ENCODE results near the gene NELFB.
A peak's percentile ranks its signal among the peaks of the same experiment; 100 is the strongest.

Gene NELFB

GRCh38 chr9:137254624-137255447 is at the start of gene NELFB:
Gene NELFB, plus strand, starts transcription at chr9:137255327.
- Mint-ChIP-seq H3K27me3 (no peaks in the 10 kb centered on the region), H3K4me3 (peak within 1 kb of the TSS; percentile 87), H3K36me3 (ENCODE audit: insufficient read depth) (peaks cover 27% of the 10 kb centered on the region), H3K9me3 (no peaks in the 10 kb centered on the region), H3K4me1 (peaks cover 15% of the 10 kb centered on the region), H3K27ac (ENCODE audit: low read depth) (peak within 1 kb of the TSS; percentile 59)
- peak; percentile 86 for ATAC-seq (replicated peaks; ENCODE audit: extremely low read depth, poor library complexity, severe bottlenecking)
- DNase-seq (ENCODE audit: low spot score in 2 of 2) = peak; percentile 90 to 96

DNA sequence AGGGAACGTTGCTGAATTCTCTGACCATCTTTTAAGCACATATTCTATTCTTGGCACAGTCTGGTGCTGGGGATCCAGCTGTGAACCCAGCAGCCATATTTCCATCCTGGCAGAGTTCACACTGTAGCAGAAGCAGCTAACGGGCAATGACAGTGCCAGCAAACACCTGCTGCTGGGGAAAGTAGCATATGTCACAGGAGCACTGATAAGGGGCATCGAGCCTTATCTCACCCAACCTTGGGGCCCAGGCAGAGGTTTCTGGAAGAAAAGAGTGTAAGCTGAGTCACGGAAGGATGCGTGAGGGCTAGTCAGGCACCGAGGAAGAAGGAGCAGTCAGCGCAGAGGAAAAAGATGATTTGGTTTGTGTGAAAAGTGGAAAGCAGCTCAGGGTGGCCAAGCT is 48.5 kb upstream of the NELFB start:
- no peaks in the 10 kb centered on the region for H3K9me3 Mint-ChIP-seq

GRCh38 chr9:137211532-137211931 is 43.6 kb upstream of the NELFB start:
- no peak for ATAC-seq (replicated peaks; ENCODE audit: extremely low read depth, poor library complexity, severe bottlenecking)
- H3K36me3 Mint-ChIP-seq (ENCODE audit: insufficient read depth) = peaks cover 11% of the 10 kb centered on the region
- no peak overlapping the region for H3K27ac Mint-ChIP-seq (ENCODE audit: low read depth)
- DNase-seq (ENCODE audit: low spot score in 2 of 2) = no peak
- no peak overlapping the region for H3K4me3 Mint-ChIP-seq
- no peaks in the 10 kb centered on the region for H3K27me3 Mint-ChIP-seq
- no peaks in the 10 kb centered on the region for H3K9me3 Mint-ChIP-seq
- H3K4me1 Mint-ChIP-seq = peaks cover 19% of the 10 kb centered on the region

More for the DNA sequence above, 48.5 kb upstream of the NELFB start:
- Mint-ChIP-seq H3K4me1 (peaks cover 50% of the 10 kb centered on the region), H3K4me3 (peak overlapping the region; percentile 90), H3K36me3 (ENCODE audit: insufficient read depth) (peaks cover 18% of the 10 kb centered on the region), H3K27me3 (no peaks in the 10 kb centered on the region), H3K27ac (ENCODE audit: low read depth) (peak overlapping the region; percentile 94)
- ATAC-seq (replicated peaks; ENCODE audit: extremely low read depth, poor library complexity, severe bottlenecking) (no peak), DNase-seq (ENCODE audit: low spot score in 2 of 2) (no peak)

GRCh38 chr9:137212520-137212919 is 42.6 kb upstream of the NELFB start:
- Mint-ChIP-seq H3K27me3 (no peaks in the 10 kb centered on the region), H3K27ac (ENCODE audit: low read depth) (peak overlapping the region; percentile 38), H3K36me3 (ENCODE audit: insufficient read depth) (peaks cover 11% of the 10 kb centered on the region), H3K9me3 (no peaks in the 10 kb centered on the region), H3K4me3 (no peak overlapping the region), H3K4me1 (peaks cover 10% of the 10 kb centered on the region)
- DNase-seq (ENCODE audit: low spot score in 2 of 2) (no peak), ATAC-seq (replicated peaks; ENCODE audit: extremely low read depth, poor library complexity, severe bottlenecking) (no peak)

DNA sequence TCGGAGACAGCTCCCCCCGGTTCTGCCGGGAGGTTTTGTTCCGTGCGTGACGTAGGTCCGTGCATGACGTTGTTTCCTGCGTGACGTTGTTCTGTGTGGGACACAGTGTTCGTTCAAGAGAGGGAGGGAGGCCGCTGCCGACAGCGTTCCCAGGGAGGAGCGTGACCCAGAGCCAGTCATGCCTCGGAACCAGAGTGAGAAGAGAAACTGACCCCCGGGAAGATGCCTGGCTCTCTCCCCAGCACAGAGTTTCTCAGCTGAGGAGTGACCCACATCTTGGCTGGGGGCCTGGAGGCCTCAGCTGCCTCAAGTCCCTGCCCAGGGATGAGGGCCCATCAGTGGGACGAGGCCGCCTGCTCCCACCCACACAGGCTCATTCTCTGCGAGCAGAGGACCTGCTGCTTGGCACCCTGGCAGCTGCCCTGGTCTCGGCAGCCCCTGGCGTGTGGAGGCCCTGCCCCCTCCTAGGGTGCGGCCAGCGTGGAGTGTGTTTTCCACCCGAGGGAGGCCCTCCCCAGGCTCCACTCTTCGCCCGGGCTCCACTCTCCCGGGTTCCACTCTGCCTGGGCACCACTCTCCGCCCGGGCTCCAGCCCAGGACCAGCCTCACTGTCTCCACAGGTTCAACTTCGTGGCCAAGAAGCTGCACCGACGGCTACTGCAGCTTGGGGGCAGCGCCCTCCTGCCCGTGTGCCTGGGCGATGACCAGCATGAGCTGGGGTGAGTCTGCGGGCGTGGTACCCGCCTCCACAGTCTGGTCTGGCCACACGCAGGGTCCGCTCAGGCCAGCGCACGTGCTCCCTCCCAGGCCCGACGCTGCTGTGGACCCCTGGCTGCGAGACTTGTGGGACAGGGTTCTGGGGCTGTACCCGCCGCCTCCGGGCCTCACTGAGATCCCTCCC is 41.7 kb upstream of the NELFB start:
- peak overlapping the region; percentile 38 for H3K27ac Mint-ChIP-seq (ENCODE audit: low read depth)
- ATAC-seq (replicated peaks; ENCODE audit: extremely low read depth, poor library complexity, severe bottlenecking) = no peak

GRCh38 chr9:137214620-137215019 is 40.5 kb upstream of the NELFB start:
- no peak overlapping the region for H3K27ac Mint-ChIP-seq (ENCODE audit: low read depth)
- ATAC-seq (replicated peaks; ENCODE audit: extremely low read depth, poor library complexity, severe bottlenecking) = no peak
- peaks cover 6% of the 10 kb centered on the region for H3K4me1 Mint-ChIP-seq
- no peak overlapping the region for H3K4me3 Mint-ChIP-seq
- peaks cover 7% of the 10 kb centered on the region for H3K36me3 Mint-ChIP-seq (ENCODE audit: insufficient read depth)
- no peaks in the 10 kb centered on the region for H3K9me3 Mint-ChIP-seq
- DNase-seq (ENCODE audit: low spot score in 2 of 2) = no peak
- no peaks in the 10 kb centered on the region for H3K27me3 Mint-ChIP-seq

More for the DNA sequence above, 41.7 kb upstream of the NELFB start:
- Mint-ChIP-seq H3K4me3 (no peak overlapping the region), H3K27me3 (no peaks in the 10 kb centered on the region), H3K9me3 (no peaks in the 10 kb centered on the region), H3K4me1 (peaks cover 6% of the 10 kb centered on the region), H3K36me3 (ENCODE audit: insufficient read depth) (peaks cover 8% of the 10 kb centered on the region)
- DNase-seq (ENCODE audit: low spot score in 2 of 2) = no peak

- Mint-ChIP-seq H3K4me1 (peaks cover 6% of the 10 kb centered on the region), H3K36me3 (ENCODE audit: insufficient read depth) (peaks cover 7% of the 10 kb centered on the region), H3K27ac (ENCODE audit: low read depth) (no peak overlapping the region), H3K9me3 (no peaks in the 10 kb centered on the region), H3K27me3 (no peaks in the 10 kb centered on the region), H3K4me3 (no peak overlapping the region)
- DNase-seq (ENCODE audit: low spot score in 2 of 2) = no peak
- ATAC-seq (replicated peaks; ENCODE audit: extremely low read depth, poor library complexity, severe bottlenecking) = no peak
These were observed 39.7 kb upstream of the NELFB start for GRCh38 chr9:137215196-137215986.

- no peaks in the 10 kb centered on the region for H3K4me1 Mint-ChIP-seq
- ATAC-seq (replicated peaks; ENCODE audit: extremely low read depth, poor library complexity, severe bottlenecking) (no peak), DNase-seq (ENCODE audit: low spot score in 2 of 2) (no peak)
- H3K36me3 Mint-ChIP-seq (ENCODE audit: insufficient read depth) = peaks cover 7% of the 10 kb centered on the region
- no peak overlapping the region for H3K27ac Mint-ChIP-seq (ENCODE audit: low read depth)
- no peaks in the 10 kb centered on the region for H3K9me3 Mint-ChIP-seq
- H3K4me3 Mint-ChIP-seq = no peak overlapping the region
- H3K27me3 Mint-ChIP-seq = no peaks in the 10 kb centered on the region
These were observed 38.8 kb upstream of the NELFB start for GRCh38 chr9:137216188-137216965.

DNA sequence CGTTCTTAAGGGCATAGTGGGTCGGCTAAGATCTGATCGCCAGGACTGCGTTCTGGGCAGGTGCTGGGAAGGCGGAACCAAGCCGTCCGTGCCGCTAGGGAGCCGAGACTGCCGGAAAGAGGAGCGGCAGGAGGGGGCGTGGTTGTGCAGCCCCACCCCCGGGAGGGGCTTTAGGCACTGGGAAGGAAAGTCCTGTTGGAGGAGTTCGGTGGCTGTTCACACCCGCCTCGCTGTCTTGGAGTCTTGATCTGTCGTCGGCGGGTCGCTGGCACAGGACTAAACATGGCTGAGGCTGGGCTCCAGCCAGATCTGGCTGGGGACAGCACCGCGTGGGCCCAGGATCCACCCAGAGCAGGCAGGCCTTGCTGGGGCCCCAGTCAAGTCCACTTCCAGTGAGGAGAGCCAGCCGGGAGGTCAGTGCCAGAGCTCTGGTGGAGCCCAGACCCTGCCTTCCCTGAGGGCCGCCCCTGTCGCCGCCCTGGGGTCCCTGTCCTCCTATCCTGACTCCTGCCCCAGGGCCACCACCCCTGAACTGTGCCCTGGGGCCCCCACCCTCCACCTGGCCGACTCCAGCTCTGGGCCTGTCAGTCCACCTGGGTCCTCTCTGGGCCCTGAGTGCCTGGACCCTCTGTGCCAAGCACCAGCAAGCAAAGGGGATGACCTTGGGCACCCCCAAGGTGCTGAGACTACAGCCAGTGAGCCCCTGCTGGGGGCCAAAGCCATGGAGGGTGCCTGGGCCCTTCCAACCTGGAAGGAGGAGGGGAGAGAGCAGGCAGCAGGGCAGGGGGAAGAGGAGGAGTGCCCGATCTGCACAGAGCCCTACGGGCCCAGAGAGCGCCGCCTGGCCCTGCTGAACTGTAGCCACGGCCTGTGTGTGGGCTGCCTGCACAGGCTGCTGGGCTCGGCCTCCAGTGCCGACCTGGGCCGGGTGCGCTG is 37.6 kb upstream of the NELFB start:
- H3K27me3 Mint-ChIP-seq = no peaks in the 10 kb centered on the region
- no peaks in the 10 kb centered on the region for H3K9me3 Mint-ChIP-seq
- H3K4me3 Mint-ChIP-seq = no peak overlapping the region
- H3K4me1 Mint-ChIP-seq = no peaks in the 10 kb centered on the region
- peaks cover 7% of the 10 kb centered on the region for H3K36me3 Mint-ChIP-seq (ENCODE audit: insufficient read depth)
- ATAC-seq (replicated peaks; ENCODE audit: extremely low read depth, poor library complexity, severe bottlenecking) (no peak), DNase-seq (ENCODE audit: low spot score in 2 of 2) (no peak)
- no peak overlapping the region for H3K27ac Mint-ChIP-seq (ENCODE audit: low read depth)

GRCh38 chr9:137218212-137218753 is 36.8 kb upstream of the NELFB start:
- H3K27ac Mint-ChIP-seq (ENCODE audit: low read depth) = no peak overlapping the region
- H3K27me3 Mint-ChIP-seq = no peaks in the 10 kb centered on the region
- H3K36me3 Mint-ChIP-seq (ENCODE audit: insufficient read depth) = peaks cover 9% of the 10 kb centered on the region
- ATAC-seq (replicated peaks; ENCODE audit: extremely low read depth, poor library complexity, severe bottlenecking) = no peak
- DNase-seq (ENCODE audit: low spot score in 2 of 2) = no peak
- H3K9me3 Mint-ChIP-seq = no peaks in the 10 kb centered on the region
- no peak overlapping the region for H3K4me3 Mint-ChIP-seq
- no peaks in the 10 kb centered on the region for H3K4me1 Mint-ChIP-seq

All from central memory CD8-positive, alpha-beta T cell (primary cell).